ENCODE results near the gene COMP. TPM values are rescaled to one million over a fixed set of nuclear protein-coding genes. Genes with fewer than 3 reads are reported as not detected.
"Not testable (repeated sequence)": the region's sequence is repeated elsewhere in the genome, so short reads cannot be mapped to it uniquely, and the experiment has no call there.

The COMP gene
- total RNA-seq, 1 donor from 2014 or later, result 1.7 TPM

DNA sequence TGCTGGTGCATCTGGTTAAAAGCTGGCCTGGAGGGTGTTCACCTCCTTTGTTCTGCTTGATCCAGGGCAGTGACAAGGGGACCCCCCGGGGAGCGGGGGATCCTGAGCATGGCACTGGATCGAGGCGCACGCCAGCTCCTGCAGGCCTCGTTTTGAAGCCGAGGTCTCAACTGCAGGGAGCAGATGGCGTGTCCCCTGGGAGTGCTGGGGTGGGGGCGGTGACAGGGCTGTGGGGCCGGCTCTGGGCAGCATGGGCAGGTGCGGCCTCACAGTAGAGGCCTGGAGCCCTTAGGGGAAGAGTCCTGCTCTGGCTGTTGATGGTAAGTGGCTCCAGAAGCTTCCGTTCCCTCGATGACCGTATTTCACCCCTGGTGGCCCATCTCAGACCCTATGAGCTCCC lies 55.8 kb downstream of the COMP start:
- Mint-ChIP-seq H3K9me3 (ENCODE audit: unreplicated experiment) (no peaks in the 10 kb centered on the region), H3K36me3 (ENCODE audit: low read depth, unreplicated experiment) (peaks cover 9% of the 10 kb centered on the region), H3K4me1 (ENCODE audit: low read depth, unreplicated experiment) (peaks cover 14% of the 10 kb centered on the region), H3K4me3 (ENCODE audit: unreplicated experiment) (no peak overlapping the region), H3K27me3 (ENCODE audit: low read depth, unreplicated experiment) (peaks cover 7% of the 10 kb centered on the region), H3K27ac (ENCODE audit: unreplicated experiment) (no peak overlapping the region)
- Histone ChIP-seq H2AFZ (ENCODE audit: low read depth, low read length) (no peak overlapping the region), H3K36me3 (ENCODE audit: insufficient read depth, low read length) (no peaks in the 10 kb centered on the region), H3K4me2 (ENCODE audit: low read length) (no peak overlapping the region), H3K9me3 (ENCODE audit: insufficient read depth, low read depth, low read length) (no peaks in the 10 kb centered on the region), H3K9ac (ENCODE audit: low read length) (no peak overlapping the region), H3K27me3 (ENCODE audit: insufficient read depth, low read length) (no peaks in the 10 kb centered on the region), H3K4me1 (ENCODE audit: insufficient read depth, low read length) (peaks cover 12% of the 10 kb centered on the region), H3K4me3 (ENCODE audit: insufficient read depth, low read depth, low read length) (no peak overlapping the region), H3K79me2 (ENCODE audit: insufficient read depth, low read length) (no peaks in the 10 kb centered on the region), H4K20me1 (ENCODE audit: insufficient read depth, low read length) (peaks cover 80% of the 10 kb centered on the region), H3K27ac (ENCODE audit: low read depth, low read length) (no peak overlapping the region)
- FAIRE-seq (no peak), DNase-seq (ENCODE audit: low read depth) (no peak)
- TF ChIP-seq EZH2 (IDR thresholded peaks at IDR 0.05; ENCODE audit: insufficient read depth, low read length), result no peak
- TF ChIP-seq, protein P1, sequence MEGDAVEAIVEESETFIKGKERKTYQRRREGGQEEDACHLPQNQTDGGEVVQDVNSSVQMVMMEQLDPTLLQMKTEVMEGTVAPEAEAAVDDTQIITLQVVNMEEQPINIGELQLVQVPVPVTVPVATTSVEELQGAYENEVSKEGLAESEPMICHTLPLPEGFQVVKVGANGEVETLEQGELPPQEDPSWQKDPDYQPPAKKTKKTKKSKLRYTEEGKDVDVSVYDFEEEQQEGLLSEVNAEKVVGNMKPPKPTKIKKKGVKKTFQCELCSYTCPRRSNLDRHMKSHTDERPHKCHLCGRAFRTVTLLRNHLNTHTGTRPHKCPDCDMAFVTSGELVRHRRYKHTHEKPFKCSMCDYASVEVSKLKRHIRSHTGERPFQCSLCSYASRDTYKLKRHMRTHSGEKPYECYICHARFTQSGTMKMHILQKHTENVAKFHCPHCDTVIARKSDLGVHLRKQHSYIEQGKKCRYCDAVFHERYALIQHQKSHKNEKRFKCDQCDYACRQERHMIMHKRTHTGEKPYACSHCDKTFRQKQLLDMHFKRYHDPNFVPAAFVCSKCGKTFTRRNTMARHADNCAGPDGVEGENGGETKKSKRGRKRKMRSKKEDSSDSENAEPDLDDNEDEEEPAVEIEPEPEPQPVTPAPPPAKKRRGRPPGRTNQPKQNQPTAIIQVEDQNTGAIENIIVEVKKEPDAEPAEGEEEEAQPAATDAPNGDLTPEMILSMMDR (IDR thresholded peaks at IDR 0.05; ENCODE audit: insufficient read depth, low read depth, low read length), result no peak

DNA sequence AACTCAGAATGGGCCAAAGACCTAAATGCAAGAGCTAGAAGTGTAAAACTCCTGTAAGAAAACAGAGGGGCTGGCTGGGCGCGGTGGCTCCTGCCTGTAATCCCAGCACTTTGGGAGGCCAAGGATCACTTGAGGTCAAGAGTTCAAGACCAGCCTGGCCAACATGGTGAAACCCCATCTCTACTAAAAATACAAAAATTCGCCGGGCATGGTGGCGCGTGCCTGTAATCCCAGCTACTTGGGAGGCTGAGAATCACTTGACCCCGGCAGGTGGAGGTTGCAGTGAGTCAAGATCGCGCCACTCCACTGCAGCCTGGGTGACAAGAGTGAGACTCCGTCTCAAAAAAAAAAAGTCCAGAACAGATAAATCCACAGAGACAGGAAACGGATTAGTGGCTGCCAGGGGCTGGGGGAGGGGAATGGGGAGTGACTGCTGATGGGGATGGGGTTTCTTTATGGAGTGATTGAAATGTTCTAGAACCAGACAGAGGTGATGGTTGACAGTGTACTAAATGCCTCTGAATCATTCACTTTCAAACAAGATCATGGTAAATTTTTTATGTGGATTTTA lies 57.3 kb downstream of the COMP start:
- Histone ChIP-seq H3K4me1 (ENCODE audit: insufficient read depth, low read length) (peaks cover 12% of the 10 kb centered on the region), H4K20me1 (ENCODE audit: insufficient read depth, low read length) (peaks cover 70% of the 10 kb centered on the region)
- H3K4me3 Mint-ChIP-seq (ENCODE audit: unreplicated experiment); H3K79me2 ChIP-seq (ENCODE audit: insufficient read depth, low read length); H3K27ac Mint-ChIP-seq (ENCODE audit: unreplicated experiment); H3K4me2 ChIP-seq (ENCODE audit: low read length); H2AFZ ChIP-seq (ENCODE audit: low read depth, low read length); FAIRE-seq; H3K4me3 ChIP-seq (ENCODE audit: insufficient read depth, low read depth, low read length); H3K27me3 Mint-ChIP-seq (ENCODE audit: low read depth, unreplicated experiment); H3K9me3 ChIP-seq (ENCODE audit: insufficient read depth, low read depth, low read length); H3K27me3 ChIP-seq (ENCODE audit: insufficient read depth, low read length); H3K9ac ChIP-seq (ENCODE audit: low read length); H3K36me3 ChIP-seq (ENCODE audit: insufficient read depth, low read length); H3K36me3 Mint-ChIP-seq (ENCODE audit: low read depth, unreplicated experiment); H3K9me3 Mint-ChIP-seq (ENCODE audit: unreplicated experiment); H3K27ac ChIP-seq (ENCODE audit: low read depth, low read length); DNase-seq (ENCODE audit: low read depth): not testable (repeated sequence)
- H3K4me1 Mint-ChIP-seq (ENCODE audit: low read depth, unreplicated experiment), result peaks cover 14% of the 10 kb centered on the region

DNA sequence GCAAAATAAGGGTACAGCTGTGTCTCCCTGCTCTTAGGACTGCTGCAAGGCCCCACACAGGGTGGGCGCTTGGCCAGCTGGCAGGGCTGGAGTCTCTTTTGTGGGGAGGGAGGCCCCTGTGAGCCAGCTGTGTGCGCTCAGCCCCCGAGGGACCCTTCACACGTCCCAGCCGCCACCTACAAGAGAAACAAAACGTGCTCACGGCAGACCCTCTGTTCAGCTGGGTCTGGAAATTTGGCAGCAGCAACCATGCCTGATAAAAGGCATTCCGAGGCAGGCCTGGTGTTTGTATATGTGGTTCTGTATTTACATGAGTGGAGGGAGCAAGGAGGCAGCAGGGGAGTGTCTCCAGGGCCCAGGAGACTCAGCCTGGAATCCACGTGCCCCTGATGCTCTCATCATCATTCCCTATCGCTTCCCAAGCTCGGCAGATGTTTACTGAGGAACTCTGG lies 57.9 kb downstream of the COMP start:
- Histone ChIP-seq H4K20me1 (ENCODE audit: insufficient read depth, low read length) (peaks cover 73% of the 10 kb centered on the region), H3K27me3 (ENCODE audit: insufficient read depth, low read length) (no peaks in the 10 kb centered on the region), H3K79me2 (ENCODE audit: insufficient read depth, low read length) (no peaks in the 10 kb centered on the region), H3K27ac (ENCODE audit: low read depth, low read length) (no peak overlapping the region), H3K4me2 (ENCODE audit: low read length) (no peak overlapping the region), H3K9me3 (ENCODE audit: insufficient read depth, low read depth, low read length) (no peaks in the 10 kb centered on the region), H3K9ac (ENCODE audit: low read length) (no peak overlapping the region), H3K36me3 (ENCODE audit: insufficient read depth, low read length) (no peaks in the 10 kb centered on the region), H2AFZ (ENCODE audit: low read depth, low read length) (no peak overlapping the region), H3K4me3 (ENCODE audit: insufficient read depth, low read depth, low read length) (no peak overlapping the region), H3K4me1 (ENCODE audit: insufficient read depth, low read length) (peaks cover 12% of the 10 kb centered on the region)
- TF ChIP-seq EZH2 (IDR thresholded peaks at IDR 0.05; ENCODE audit: insufficient read depth, low read length), result no peak
- TF ChIP-seq, protein P1 (IDR thresholded peaks at IDR 0.05; ENCODE audit: insufficient read depth, low read depth, low read length), result no peak
- no peak overlapping the region for H3K27ac Mint-ChIP-seq (ENCODE audit: unreplicated experiment)
- peaks cover 14% of the 10 kb centered on the region for H3K4me1 Mint-ChIP-seq (ENCODE audit: low read depth, unreplicated experiment)
- DNase-seq (ENCODE audit: low read depth), result peak; percentile 65
- H3K9me3 Mint-ChIP-seq (ENCODE audit: unreplicated experiment), result no peaks in the 10 kb centered on the region
- no peak overlapping the region for H3K4me3 Mint-ChIP-seq (ENCODE audit: unreplicated experiment)
- peaks cover 9% of the 10 kb centered on the region for H3K36me3 Mint-ChIP-seq (ENCODE audit: low read depth, unreplicated experiment)
- peaks cover 7% of the 10 kb centered on the region for H3K27me3 Mint-ChIP-seq (ENCODE audit: low read depth, unreplicated experiment)
- no peak for FAIRE-seq

Other genes with a start within 250 kb of the COMP start
- gene FKBP8, start 247.7 kb downstream of the COMP start, total RNA-seq, result 246 and 251 TPM in 2 replicates
- 73.4 and 80.2 TPM in 2 replicates for gene KXD1, start 233.4 kb downstream of the COMP start, total RNA-seq
- 1,213 and 1,287 TPM in 2 replicates for gene UBA52, start 219.4 kb downstream of the COMP start, total RNA-seq
- 47.4 and 54.6 TPM in 2 replicates for gene REX1BD, start 202.5 kb downstream of the COMP start, total RNA-seq
- gene CRLF1, start 184.5 kb downstream of the COMP start, total RNA-seq, result 18.5 and 53.1 TPM in 2 replicates
- 5.6 and 8.8 TPM in 2 replicates for gene TMEM59L, start 178.4 kb downstream of the COMP start, total RNA-seq
- 4.4 and 6.0 TPM in 2 replicates for gene KLHL26, start 154.3 kb downstream of the COMP start, total RNA-seq
- gene CRTC1, start 107.6 kb downstream of the COMP start, total RNA-seq, result 8.4 and 8.8 TPM in 2 replicates
- gene UPF1, start 40.7 kb upstream of the COMP start, total RNA-seq, result 48.6 and 57.8 TPM in 2 replicates
- gene CERS1, start 104.9 kb upstream of the COMP start, total RNA-seq, result 4.9 and 6.8 TPM in 2 replicates
- 265 and 298 TPM in 2 replicates for gene COPE, start 128.1 kb upstream of the COMP start, total RNA-seq
- 61.2 and 68.3 TPM in 2 replicates for gene DDX49, start 128.4 kb upstream of the COMP start, total RNA-seq
- gene HOMER3, start 149.9 kb upstream of the COMP start, total RNA-seq, result 41.9 and 42.2 TPM in 2 replicates
- 73.8 and 77.6 TPM in 2 replicates for gene SUGP2, start 242.2 kb upstream of the COMP start, total RNA-seq
- 31.9 and 36.0 TPM in 2 replicates for gene ARMC6, start 242.3 kb upstream of the COMP start, total RNA-seq